ENCODE results near the gene LDLRAD4. TPM values are rescaled to one million over a fixed set of nuclear protein-coding genes. Genes with fewer than 3 reads are reported as not detected.

LDLRAD4 gene
- total and polyA plus RNA-seq, 5 donors from 2014 or later = 42.4 to 207 (median 49.8) TPM

DNA sequence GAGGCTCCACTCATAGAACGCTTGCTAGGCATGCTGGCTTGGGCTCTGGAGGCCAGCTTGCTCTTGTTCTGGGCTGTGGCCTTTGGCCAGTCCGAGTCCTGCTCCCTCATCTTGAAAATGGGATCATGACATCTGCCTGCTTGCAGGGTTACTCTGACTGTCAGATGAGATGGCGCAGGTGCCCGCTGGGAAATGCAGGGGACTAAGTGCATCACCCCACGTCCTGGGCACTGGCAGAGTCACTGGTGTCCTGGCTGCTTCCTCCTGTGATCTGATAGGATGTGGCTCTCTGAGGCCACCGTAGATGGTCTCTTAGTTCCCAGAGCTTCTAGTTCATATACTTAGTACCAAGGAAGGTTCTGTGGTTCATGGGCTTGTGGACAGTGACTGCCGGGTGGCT is 18.5 kb downstream of the LDLRAD4 start:
- Mint-ChIP-seq H3K27me3 (peaks cover 4% of the 10 kb centered on the region), H3K9me3 (no peaks in the 10 kb centered on the region), H3K4me3 (no peak overlapping the region), H3K27ac (peak overlapping the region in 1 of 3 donors; percentile 91), H3K36me3 (no peaks in the 10 kb centered on the region), H3K4me1 (peaks cover 0 to 6% (median 3%) of the 10 kb centered on the region in 4 donors)
- no peak for ATAC-seq (ENCODE audit: low read depth in 2 of 2)
- Histone ChIP-seq H3K27me3 (ENCODE audit: control insufficient read depth, insufficient read depth, low read length) (no peaks in the 10 kb centered on the region), H3K9me3 (ENCODE audit: control insufficient read depth in 2 of 2, low read length in 2 of 2) (no peaks in the 10 kb centered on the region), H3K36me3 (ENCODE audit: control insufficient read depth, insufficient read depth, low read length) (no peaks in the 10 kb centered on the region), H3K27ac (ENCODE audit: insufficient read depth, low read length, poor library complexity, severe bottlenecking) (no peak overlapping the region), H3K4me3 (ENCODE audit: low read depth, low read length) (no peak overlapping the region), H3K4me1 (ENCODE audit: control insufficient read depth, insufficient read depth, low read length, poor library complexity, severe bottlenecking) (no peaks in the 10 kb centered on the region)
- DNase-seq = no peak

GRCh38 chr18:13237641-13238040 is 19.1 kb downstream of the LDLRAD4 start:
- peaks cover 4% of the 10 kb centered on the region for H3K27me3 Mint-ChIP-seq
- H3K36me3 Mint-ChIP-seq = no peaks in the 10 kb centered on the region
- no peak for ATAC-seq (ENCODE audit: low read depth in 2 of 2)
- H3K4me3 ChIP-seq (ENCODE audit: low read depth, low read length) = no peak overlapping the region
- H3K4me1 ChIP-seq (ENCODE audit: control insufficient read depth, insufficient read depth, low read length, poor library complexity, severe bottlenecking) = no peaks in the 10 kb centered on the region
- no peak overlapping the region for H3K27ac ChIP-seq (ENCODE audit: insufficient read depth, low read length, poor library complexity, severe bottlenecking)
- DNase-seq = no peak
- peaks cover 0 to 6% (median 6%) of the 10 kb centered on the region in 4 donors for H3K4me1 Mint-ChIP-seq
- no peaks in the 10 kb centered on the region for H3K27me3 ChIP-seq (ENCODE audit: control insufficient read depth, insufficient read depth, low read length)
- no peaks in the 10 kb centered on the region for H3K9me3 Mint-ChIP-seq
- peak overlapping the region in 1 of 3 donors; percentile 44 for H3K27ac Mint-ChIP-seq
- no peak overlapping the region for H3K4me3 Mint-ChIP-seq
- H3K9me3 ChIP-seq (ENCODE audit: control insufficient read depth in 2 of 2, low read length in 2 of 2) = no peaks in the 10 kb centered on the region
- no peaks in the 10 kb centered on the region for H3K36me3 ChIP-seq (ENCODE audit: control insufficient read depth, insufficient read depth, low read length)

DNA sequence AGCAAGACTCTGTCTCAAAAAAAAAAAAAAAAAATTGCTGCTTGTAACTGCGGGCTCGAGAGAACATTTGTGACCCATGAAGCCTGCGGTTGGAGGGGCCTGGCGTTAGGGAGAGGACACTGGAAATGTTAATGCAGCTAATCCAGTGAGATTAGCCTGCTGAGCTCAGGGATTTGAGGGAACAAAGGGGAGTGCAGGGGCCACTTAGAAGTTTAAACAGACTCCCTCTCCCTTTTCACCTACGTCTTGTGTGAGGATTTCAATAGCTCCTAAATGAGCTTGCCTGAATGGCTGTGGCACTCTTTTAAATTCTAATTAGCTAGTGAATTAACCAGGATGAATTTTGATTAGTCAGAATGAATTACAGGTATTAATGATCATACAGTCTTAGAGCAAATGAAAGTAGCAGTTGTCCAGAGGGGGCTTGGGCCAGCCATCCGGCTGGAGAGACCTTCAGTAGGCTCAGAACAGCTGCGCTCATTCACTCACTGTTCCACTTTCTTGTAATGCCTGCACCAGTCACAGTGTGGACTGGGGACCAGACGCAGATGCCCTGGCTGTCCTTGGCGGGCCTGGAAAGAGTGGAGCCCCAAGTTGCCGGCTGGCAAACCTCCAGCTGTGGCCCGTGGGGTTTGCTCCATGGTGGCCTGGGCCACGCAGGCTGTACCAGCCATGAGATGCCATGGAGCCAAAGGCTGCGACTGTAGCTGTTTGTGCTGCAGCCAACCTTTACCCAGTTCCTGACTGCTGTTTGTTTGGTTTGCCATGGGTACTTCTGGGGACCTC is 20.8 kb downstream of the LDLRAD4 start:
- no peak overlapping the region for H3K27ac ChIP-seq (ENCODE audit: insufficient read depth, low read length, poor library complexity, severe bottlenecking)
- no peaks in the 10 kb centered on the region for H3K27me3 ChIP-seq (ENCODE audit: control insufficient read depth, insufficient read depth, low read length)
- H3K36me3 Mint-ChIP-seq = peaks cover 5% of the 10 kb centered on the region
- DNase-seq = no peak
- no peaks in the 10 kb centered on the region for H3K36me3 ChIP-seq (ENCODE audit: control insufficient read depth, insufficient read depth, low read length)
- H3K27me3 Mint-ChIP-seq = peaks cover 4% of the 10 kb centered on the region
- H3K27ac Mint-ChIP-seq = no peak overlapping the region
- no peak for ATAC-seq (ENCODE audit: low read depth in 2 of 2)
- no peak overlapping the region for H3K4me3 ChIP-seq (ENCODE audit: low read depth, low read length)
- no peaks in the 10 kb centered on the region for H3K4me1 ChIP-seq (ENCODE audit: control insufficient read depth, insufficient read depth, low read length, poor library complexity, severe bottlenecking)
- no peaks in the 10 kb centered on the region for H3K9me3 ChIP-seq (ENCODE audit: control insufficient read depth in 2 of 2, low read length in 2 of 2)
- H3K4me1 Mint-ChIP-seq = peaks cover 0 to 6% (median 4%) of the 10 kb centered on the region in 4 donors
- no peaks in the 10 kb centered on the region for H3K9me3 Mint-ChIP-seq
- H3K4me3 Mint-ChIP-seq = no peak overlapping the region

- DNase-seq = no peak
- H3K9me3 Mint-ChIP-seq = no peaks in the 10 kb centered on the region
Measured at GRCh38 chr18:13240060-13240725, 21.6 kb downstream of the LDLRAD4 start.

DNA sequence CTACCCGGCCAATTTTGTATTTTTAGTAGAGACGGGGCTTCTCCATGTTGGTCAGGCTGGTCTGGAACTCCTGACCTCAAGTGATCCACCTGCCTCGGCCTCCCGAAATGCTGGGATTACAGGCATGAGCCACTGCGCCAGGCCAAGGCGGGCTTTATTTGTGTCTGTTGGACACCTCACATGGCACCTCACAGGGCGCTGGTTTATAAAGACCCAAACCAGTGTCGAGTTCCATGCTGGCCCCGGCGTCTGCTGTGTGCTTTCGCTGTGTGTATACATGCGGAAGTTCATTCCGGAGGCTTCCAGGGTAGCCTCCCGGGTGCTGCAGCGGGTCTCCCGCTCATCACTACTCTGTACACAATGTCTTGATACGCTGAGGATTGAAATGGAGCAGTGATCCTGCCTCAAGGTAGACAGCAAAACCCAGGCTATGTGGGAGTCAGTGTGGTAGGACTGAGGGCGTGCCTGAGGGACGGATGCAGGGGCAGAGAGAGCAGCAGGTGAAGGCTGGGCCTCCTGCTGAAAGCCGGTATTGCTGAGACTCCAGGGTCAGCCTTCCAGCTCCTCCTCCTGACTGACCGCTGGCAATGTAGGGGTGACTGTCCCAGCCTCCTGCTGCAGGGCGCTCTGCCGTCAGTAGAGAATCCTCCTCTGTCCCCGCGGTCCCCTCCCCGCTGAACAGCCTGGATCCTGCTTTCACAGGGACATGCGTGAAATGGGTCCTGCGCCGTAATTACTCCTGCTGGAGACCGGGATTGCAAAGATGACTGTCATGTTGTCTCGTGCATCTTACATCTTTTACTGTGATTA is 22.7 kb downstream of the LDLRAD4 start:
- ATAC-seq (ENCODE audit: low read depth in 2 of 2) = no peak
- no peak overlapping the region for H3K27ac Mint-ChIP-seq
- no peaks in the 10 kb centered on the region for H3K9me3 ChIP-seq (ENCODE audit: control insufficient read depth in 2 of 2, low read length in 2 of 2)

More at GRCh38 chr18:13240060-13240725, 21.6 kb downstream of the LDLRAD4 start:
- H3K4me3 Mint-ChIP-seq = no peak overlapping the region
- Histone ChIP-seq H3K36me3 (ENCODE audit: control insufficient read depth, insufficient read depth, low read length) (no peaks in the 10 kb centered on the region), H3K9me3 (ENCODE audit: control insufficient read depth in 2 of 2, low read length in 2 of 2) (no peaks in the 10 kb centered on the region), H3K27me3 (ENCODE audit: control insufficient read depth, insufficient read depth, low read length) (no peaks in the 10 kb centered on the region), H3K4me1 (ENCODE audit: control insufficient read depth, insufficient read depth, low read length, poor library complexity, severe bottlenecking) (no peaks in the 10 kb centered on the region), H3K27ac (ENCODE audit: insufficient read depth, low read length, poor library complexity, severe bottlenecking) (no peak overlapping the region), H3K4me3 (ENCODE audit: low read depth, low read length) (no peak overlapping the region)
- peaks cover 0 to 6% (median 4%) of the 10 kb centered on the region in 4 donors for H3K4me1 Mint-ChIP-seq
- peaks cover 4% of the 10 kb centered on the region for H3K27me3 Mint-ChIP-seq
- H3K36me3 Mint-ChIP-seq = peaks cover 7% of the 10 kb centered on the region
- H3K27ac Mint-ChIP-seq = peak overlapping the region in 1 of 3 donors; percentile 18
- no peak for ATAC-seq (ENCODE audit: low read depth in 2 of 2)

GRCh38 chr18:13241893-13242175 is 23.3 kb downstream of the LDLRAD4 start:
- no peak overlapping the region for H3K27ac ChIP-seq (ENCODE audit: insufficient read depth, low read length, poor library complexity, severe bottlenecking)
- no peaks in the 10 kb centered on the region for H3K27me3 ChIP-seq (ENCODE audit: control insufficient read depth, insufficient read depth, low read length)
- DNase-seq (no peak), ATAC-seq (ENCODE audit: low read depth in 2 of 2) (no peak)
- H3K9me3 ChIP-seq (ENCODE audit: control insufficient read depth in 2 of 2, low read length in 2 of 2) = no peaks in the 10 kb centered on the region
- Mint-ChIP-seq H3K9me3 (no peaks in the 10 kb centered on the region), H3K27ac (peak overlapping the region in 1 of 3 donors; percentile 60), H3K4me3 (no peak overlapping the region), H3K4me1 (peaks cover 0 to 10% (median 7%) of the 10 kb centered on the region in 4 donors), H3K36me3 (peaks cover 7% of the 10 kb centered on the region), H3K27me3 (peaks cover 1% of the 10 kb centered on the region)
- no peaks in the 10 kb centered on the region for H3K4me1 ChIP-seq (ENCODE audit: control insufficient read depth, insufficient read depth, low read length, poor library complexity, severe bottlenecking)
- H3K4me3 ChIP-seq (ENCODE audit: low read depth, low read length) = no peak overlapping the region
- H3K36me3 ChIP-seq (ENCODE audit: control insufficient read depth, insufficient read depth, low read length) = no peaks in the 10 kb centered on the region

More for the DNA sequence above, 22.7 kb downstream of the LDLRAD4 start:
- Mint-ChIP-seq H3K4me1 (peaks cover 0 to 9% (median 7%) of the 10 kb centered on the region in 4 donors), H3K36me3 (peaks cover 7% of the 10 kb centered on the region), H3K9me3 (no peaks in the 10 kb centered on the region), H3K27me3 (peaks cover 4% of the 10 kb centered on the region), H3K4me3 (no peak overlapping the region)
- Histone ChIP-seq H3K4me1 (ENCODE audit: control insufficient read depth, insufficient read depth, low read length, poor library complexity, severe bottlenecking) (no peaks in the 10 kb centered on the region), H3K27ac (ENCODE audit: insufficient read depth, low read length, poor library complexity, severe bottlenecking) (no peak overlapping the region), H3K4me3 (ENCODE audit: low read depth, low read length) (no peak overlapping the region), H3K36me3 (ENCODE audit: control insufficient read depth, insufficient read depth, low read length) (no peaks in the 10 kb centered on the region), H3K27me3 (ENCODE audit: control insufficient read depth, insufficient read depth, low read length) (no peaks in the 10 kb centered on the region)
- no peak for DNase-seq

DNA sequence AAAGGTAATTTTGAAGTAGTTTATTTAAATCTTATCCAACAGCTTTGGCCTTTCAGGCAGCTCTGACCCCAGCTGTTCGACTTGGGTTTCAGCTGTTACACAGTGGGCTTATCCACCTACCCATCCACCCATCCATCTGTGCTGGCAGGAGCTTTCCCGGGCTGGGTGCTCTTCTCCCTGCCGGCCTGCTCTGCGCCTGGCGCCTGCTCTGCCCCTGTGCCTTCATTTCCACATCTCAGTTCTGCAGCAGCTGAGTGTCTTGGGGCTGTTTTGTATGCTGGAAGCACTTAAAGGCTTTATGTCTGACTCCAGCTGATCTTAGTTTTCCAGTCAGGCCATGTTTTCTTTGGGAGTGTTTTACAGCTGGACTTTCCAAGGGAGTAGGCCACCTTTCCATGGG is 24.2 kb downstream of the LDLRAD4 start:
- H3K27ac ChIP-seq (ENCODE audit: insufficient read depth, low read length, poor library complexity, severe bottlenecking) = no peak overlapping the region
- Mint-ChIP-seq H3K27ac (peak overlapping the region in 1 of 3 donors; percentile 72), H3K9me3 (no peaks in the 10 kb centered on the region), H3K36me3 (peaks cover 7% of the 10 kb centered on the region), H3K27me3 (no peaks in the 10 kb centered on the region), H3K4me1 (peaks cover 0 to 10% (median 7%) of the 10 kb centered on the region in 4 donors), H3K4me3 (no peak overlapping the region)
- H3K36me3 ChIP-seq (ENCODE audit: control insufficient read depth, insufficient read depth, low read length) = no peaks in the 10 kb centered on the region
- DNase-seq = no peak
- no peak for ATAC-seq (ENCODE audit: low read depth in 2 of 2)
- H3K27me3 ChIP-seq (ENCODE audit: control insufficient read depth, insufficient read depth, low read length) = no peaks in the 10 kb centered on the region
- no peak overlapping the region for H3K4me3 ChIP-seq (ENCODE audit: low read depth, low read length)
- no peaks in the 10 kb centered on the region for H3K9me3 ChIP-seq (ENCODE audit: control insufficient read depth in 2 of 2, low read length in 2 of 2)
- no peaks in the 10 kb centered on the region for H3K4me1 ChIP-seq (ENCODE audit: control insufficient read depth, insufficient read depth, low read length, poor library complexity, severe bottlenecking)
